AML-193 (cell line): ENCODE results near the gene POF1B.
"Not testable (repeated sequence)": the region's sequence is repeated elsewhere in the genome, so short reads cannot be mapped to it uniquely, and the experiment has no call there.

Experiments
- DNase-seq, 2 experiments: peaks; one replicate each; lab custom pipeline; 2025; lab: John Stamatoyannopoulos, UW

Gene POF1B, protein sequence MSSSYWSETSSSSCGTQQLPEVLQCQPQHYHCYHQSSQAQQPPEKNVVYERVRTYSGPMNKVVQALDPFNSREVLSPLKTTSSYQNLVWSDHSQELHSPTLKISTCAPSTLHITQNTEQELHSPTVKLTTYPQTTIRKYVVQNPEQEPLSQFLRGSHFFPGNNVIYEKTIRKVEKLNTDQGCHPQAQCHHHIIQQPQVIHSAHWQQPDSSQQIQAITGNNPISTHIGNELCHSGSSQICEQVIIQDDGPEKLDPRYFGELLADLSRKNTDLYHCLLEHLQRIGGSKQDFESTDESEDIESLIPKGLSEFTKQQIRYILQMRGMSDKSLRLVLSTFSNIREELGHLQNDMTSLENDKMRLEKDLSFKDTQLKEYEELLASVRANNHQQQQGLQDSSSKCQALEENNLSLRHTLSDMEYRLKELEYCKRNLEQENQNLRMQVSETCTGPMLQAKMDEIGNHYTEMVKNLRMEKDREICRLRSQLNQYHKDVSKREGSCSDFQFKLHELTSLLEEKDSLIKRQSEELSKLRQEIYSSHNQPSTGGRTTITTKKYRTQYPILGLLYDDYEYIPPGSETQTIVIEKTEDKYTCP

DNA sequence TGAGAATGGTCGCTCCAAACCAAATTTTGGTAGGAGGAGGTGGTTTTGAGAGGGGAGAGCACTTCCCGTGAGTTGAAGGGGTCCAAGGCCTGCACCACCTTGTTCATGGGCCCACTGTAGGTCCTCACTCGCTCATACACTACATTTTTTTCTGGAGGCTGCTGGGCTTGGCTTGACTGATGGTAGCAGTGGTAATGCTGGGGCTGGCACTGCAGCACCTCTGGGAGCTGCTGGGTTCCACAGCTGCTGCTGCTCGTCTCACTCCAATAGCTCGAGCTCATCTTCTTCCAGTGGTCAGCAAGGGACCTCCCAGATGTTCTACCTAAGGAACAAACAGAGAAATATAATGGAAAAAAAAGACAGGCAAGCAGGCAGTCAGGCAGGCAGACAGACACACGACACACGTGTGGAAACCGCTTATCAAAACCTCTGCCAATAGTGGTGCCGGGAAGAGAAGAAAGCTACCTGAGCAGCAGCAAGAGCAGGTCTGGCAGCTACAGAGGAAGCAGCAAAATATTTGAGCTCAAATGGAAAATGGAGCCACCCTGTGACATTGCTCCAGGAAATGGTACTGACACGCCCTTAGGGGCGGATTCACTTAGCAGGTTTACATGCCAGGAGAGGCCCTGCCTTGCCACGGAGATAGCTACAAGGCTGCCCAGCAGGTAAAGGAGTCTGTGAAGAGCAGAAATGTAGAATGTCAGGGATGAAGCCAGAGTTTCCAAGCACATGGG, at the start of gene POF1B:
Gene POF1B, minus strand, starts transcription at position 492 of the 734 bp plus-strand sequence. Its CDS starts 211 bp downstream, at position 281.
- DNase-seq = no peak

DNA sequence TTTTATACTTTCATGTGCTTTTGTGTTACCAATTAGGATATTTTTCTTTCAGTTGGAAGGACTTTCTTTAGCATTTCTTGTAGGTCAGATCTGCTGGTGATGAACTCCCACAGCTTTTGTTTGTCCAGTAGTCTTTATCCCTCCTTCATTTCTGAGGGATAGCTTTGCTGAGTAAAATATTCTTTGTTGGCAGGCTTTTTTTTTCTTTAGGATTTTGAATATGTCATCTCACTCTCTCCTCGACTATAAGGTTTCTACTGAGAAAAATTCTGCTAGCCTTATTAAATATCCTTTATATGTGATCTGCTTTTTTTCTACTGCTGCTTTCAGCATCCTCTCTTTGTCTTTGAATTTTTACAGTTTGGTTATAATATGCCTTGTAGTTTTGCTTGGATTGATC, 49.6 kb upstream of the POF1B start:
- no peak for DNase-seq

DNA sequence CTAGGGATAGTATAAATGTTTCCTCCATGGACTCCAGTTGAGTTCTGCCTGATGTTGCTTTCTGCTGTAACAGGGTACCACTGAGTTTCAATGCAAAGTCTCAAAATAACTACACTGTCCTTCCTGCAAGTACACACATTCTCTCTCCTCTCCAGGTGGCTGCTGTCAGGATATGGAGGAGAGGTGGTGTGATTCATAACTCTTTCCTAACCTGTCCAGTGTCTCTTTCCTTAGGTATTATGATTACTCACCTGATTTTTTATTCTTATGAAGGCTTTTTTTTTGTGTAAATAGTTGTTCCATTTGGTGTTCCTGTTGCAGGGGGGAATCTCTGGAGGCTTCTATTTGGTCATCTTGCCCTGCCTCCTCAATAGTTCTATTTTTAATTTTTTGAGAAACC, 39.8 kb upstream of the POF1B start:
- DNase-seq = no peak

DNA sequence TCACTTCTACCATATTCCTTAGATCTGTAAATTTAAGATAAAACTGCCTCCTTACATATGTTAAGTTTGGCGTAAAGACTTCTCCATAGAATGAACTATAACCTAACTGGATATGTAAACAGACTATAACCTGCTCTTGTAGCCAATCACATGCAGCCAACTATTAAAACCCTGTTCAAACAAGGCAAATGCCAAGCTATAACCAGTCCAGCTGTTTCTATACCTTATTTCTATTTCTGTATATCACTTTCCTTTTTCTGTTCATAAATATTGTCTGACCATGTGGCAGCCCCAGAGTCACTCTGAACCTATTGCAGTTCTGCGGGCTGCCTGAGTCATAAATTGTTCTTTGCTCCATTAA, 12.4 kb upstream of the POF1B start:
- no peak for DNase-seq

DNA sequence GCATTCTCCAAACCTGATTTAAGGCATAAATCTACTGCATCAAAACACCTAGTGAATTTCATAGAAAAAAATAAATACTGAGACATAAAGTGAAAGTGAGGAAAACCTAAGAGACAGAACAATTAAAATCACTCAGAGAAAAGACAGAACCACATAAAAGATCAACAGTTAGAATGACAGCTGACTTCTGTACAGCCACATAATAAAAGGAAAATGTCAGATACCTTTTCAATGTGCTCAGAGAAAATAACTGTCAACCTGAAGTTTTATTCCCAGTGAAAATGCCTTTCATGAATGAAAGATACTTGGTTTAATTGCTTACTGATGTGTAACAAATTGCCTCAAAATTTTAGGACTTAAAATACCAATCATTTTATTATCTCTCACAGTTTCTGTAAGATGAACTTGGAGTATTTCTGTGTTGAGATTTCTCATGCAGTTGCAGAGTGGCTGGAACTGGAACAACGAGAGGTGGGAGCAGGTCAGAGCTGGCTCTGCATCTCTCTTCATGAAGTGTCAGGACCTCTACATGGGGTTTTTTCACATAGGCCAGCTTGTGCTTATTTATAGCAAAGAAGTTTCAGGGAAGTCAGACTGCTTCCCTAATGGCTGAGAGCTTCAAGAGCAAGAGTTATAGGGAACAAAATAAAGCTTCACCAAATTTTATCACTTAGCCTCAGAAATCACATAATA, 11.9 kb upstream of the POF1B start:
- no peak for DNase-seq

DNA sequence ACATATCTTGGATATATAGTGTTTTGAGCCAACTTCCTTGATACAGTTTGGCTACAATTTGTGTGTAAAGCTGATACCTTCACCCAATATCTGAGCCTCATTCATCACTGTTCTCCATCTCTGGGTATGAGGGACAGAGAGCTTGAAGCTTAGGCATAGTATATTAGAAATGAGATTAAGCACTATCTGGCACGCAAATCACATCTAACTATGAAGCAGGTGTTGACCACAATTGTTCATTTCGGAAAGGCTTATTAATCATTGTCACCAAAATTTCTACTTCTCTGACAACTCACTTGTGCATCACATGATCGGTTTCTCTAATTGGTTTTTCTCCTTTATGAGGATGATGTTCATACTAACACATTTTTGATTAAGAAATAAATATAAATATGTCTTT, 2.1 kb upstream of the POF1B start:
- DNase-seq = no peak

DNA sequence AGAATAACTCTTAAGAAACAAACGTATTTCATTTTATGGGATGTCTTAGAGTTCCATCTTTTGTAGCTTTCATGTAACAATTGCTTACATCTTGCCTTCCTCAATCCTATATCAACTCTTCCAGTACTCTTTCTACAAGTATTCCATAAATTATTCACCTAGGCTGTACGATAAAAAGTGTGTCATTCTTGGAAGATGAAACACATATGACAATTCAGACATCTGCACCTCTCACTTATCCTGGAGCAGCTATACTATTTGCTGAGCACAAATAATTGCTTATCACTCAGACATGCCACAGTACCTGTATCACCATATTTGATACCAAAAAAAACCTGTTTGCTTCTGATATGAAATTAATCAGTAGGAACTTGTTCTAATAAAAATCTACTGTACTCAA, 1.0 kb downstream of the POF1B start:
- DNase-seq = no peak

DNA sequence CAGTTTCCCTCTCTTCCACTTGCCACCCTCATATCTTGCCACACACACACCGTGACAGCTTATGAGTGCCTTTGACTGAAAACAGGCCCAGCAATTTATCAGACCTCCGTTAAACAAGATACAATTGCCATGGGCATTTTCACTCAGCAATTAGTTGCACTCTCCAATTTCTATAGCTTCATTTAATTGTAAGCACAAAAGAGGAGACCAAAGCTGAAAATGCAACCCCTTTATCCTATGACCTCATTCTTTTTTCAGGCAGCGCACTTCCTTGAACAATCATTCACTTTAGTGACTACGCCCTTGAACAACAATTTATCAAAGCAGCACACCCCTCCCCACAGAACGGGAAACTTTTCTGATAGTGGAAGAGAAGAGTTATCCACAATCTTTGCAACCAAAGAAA, 4.1 kb downstream of the POF1B start:
- no peak for DNase-seq

DNA sequence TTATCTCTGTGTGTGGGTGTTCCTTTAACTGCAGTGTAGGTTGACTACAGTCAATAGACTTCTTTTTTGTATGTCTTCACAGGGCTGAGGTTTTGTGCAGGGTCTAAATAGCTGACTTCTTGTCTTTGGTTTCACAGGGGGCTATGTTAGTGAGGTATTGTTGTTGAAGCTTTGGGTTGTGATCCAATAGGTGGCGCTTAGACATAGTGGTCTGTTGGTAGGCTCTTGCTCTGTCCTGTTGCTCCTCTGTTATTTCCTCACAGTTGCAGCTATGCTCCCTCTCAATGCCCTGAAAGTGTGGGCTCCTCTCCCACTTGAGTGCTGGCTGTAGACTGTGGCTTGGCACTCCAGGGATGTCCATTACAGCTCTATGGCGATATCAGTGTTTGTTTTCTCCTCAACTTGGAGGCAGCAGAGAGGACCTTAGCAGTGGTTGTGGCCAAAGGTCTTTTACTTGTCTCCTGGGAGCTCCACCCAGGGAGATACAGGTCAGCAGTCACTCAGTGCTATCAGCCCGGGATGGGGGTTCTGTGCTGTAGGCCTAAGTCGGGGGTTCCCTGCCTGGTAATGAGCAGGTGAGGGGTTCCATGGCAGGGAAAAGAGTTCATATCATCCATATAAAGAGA, 14.0 kb downstream of the POF1B start:
- DNase-seq = no peak

DNA sequence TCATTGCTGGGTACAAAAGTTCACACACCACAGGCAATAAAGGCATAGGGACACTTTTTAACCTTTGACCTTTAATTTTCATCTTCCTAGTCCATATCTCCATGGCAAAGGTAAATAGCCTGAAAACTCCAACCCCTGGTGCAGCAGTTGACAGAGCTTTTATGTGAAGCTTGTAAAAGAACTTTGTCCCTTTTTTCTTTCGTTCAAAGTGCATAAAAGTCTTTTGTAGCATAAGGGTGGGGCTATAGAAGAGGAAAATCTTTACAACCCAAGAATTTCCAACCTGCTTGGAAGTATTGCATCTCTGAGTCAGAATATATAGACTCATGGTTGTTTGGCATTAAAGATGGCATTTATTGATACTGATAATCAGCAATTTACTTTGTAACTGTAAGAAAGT, 20.4 kb downstream of the POF1B start:
- no peak for DNase-seq

DNA sequence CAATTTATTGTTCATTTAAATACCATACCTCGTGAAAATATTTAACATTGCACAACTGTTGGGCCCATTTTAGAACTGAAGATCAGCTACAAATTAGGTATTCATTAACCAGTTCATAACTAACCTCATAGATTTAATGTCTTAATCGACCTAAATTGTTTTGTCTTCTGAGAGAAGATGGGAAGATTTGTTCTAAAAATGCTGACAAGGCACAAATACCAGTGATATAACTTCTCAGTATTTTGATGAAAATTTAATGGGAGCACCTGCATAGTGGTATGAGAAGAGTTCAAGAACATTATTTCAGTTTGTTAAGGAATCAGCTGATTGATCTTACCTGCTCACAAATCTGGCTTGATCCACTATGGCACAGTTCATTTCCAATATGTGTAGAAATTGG, 33.9 kb downstream of the POF1B start:
- no peak for DNase-seq

DNA sequence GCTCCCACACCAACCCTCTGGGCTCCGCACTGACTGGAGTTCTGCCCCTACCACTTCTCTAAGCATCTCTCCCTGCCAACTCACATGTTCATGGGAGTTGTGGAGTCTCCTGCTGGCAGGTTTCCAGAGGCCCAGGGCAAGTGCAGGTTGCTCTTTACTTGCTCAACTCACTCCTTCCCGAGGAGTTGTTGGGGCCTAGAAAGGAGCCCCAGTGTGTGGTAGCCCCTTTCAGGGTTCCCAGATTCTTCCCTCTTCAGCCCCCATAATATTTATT, 52.5 kb downstream of the POF1B start:
- DNase-seq = no peak

DNA sequence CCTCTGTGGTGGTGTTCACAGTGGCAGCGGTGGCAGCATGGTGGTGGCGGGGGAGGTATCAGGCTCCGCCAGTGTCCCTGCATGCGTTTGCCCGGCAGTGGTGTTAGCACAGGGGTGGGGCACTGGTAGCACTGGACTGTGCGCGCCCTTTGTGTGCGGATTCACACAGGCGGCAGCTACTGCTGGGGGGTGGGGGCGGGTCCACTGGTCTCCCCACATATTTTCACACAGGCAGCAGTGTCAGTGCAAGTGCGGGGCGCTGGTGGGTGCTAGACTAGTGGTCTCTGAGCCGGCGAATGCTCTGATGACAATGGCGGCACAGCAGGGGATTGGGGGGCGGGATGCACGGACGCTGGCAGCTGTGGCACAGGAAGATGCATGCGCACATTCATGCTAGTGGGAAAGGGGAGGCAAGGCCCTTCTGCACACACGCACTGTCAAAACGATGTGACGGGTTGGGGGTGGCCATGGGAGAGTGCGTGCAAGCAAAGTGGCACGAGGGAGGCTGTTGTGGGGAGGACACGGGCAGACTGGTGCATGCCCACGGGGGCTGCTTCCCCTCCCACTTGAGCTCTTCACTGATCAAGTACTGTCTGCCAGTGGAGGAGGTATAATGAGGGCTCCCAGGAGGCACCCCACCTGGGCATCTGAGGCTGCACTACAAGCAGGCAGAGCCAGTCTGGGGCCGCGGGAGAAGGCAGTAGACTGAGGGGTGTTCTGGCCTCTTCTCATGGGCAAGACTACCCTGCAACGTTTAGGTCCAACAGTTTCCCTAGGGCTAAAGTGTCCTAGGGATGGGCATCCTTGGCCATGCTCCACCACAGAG, 53.0 kb downstream of the POF1B start:
- no peak for DNase-seq

DNA sequence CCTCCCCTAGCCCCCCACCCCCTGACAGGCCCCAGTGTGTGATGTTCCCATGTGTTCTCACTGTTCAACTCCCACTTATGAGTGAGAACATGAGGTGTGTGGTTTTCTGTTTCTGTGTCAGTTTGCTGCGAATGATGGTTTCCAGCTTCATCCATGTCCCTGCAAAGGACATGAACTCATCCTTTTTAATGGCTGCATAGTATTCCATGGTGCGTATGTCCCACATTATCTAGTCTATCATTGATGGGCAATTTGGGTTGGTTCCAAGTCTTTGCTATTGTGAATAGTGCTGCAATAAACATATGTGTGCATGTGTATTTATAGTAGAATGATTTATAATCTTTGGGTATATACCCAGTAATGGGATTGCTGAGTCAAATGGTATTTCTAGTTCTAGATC, 68.1 kb downstream of the POF1B start:
- DNase-seq = not testable (repeated sequence)

DNA sequence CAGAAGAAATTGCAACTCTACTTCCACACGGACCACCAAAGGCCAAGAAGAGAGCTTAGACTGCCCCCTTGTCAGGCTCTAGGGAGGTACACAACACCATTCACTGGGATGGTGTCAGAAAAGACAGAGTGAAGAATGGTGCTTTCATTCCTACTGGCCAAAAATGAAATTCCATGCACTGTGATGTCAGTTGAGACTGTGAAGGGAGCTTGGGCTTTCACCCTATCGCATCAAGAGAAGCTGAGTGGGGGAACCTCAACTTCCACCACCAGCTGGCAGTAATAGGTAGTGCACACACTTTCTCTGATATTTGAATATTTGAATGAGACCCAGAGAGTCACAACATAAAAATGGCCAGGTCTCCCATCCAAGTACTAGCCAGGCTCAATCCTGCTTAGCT, 69.7 kb downstream of the POF1B start:
- no peak for DNase-seq

DNA sequence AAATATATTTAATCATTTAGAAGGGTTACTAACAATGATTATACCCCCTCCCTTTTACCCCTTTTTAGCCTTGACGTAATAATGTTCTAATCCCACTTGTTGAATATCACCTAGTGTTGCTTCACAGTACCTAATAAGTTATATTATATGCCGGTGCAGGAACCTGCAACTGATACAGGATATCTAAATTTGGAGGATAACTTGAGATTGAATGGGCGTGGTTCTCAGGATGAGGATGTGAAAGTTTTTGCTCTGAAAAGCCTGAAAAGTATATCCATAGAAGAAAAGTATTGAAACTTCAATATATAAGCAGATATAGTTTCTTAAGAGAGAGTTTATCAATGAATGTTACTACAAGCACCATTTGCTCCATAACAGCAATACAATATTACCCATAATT, 75.9 kb downstream of the POF1B start:
- no peak for DNase-seq

DNA sequence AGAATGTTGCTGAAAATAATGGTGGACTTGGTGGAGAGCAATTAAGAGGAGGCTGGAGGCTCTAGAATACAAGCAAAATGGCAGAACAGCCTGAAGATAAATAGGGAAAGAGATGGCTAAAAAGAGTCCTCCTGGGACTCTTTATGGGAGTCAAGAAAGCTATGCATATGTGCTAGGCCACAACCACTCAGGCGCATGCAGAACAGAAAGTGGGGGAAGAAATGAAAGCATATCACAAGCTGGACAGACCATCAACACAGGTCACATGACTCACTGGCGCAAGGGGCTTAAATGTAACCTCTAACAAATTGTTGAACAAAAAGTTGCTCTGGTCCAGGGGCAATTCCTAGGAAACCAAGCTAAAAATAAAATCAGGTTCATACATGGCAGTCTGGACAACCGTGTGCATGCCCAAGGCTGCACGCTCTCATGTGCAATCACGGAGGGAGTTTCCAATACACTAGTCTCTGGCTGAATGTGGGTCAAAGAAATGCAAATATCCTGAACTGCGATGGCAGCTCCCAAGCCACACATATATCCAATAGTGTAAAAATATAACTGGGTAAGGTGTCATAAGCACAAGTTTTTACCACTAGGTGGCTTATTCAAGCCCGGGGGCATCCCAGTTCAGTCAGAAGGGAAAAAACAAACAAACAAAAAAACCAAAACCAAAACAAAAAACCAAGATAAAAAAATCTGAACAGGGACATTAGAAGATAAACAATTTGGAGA, 90.3 kb downstream of the POF1B start:
- no peak for DNase-seq

DNA sequence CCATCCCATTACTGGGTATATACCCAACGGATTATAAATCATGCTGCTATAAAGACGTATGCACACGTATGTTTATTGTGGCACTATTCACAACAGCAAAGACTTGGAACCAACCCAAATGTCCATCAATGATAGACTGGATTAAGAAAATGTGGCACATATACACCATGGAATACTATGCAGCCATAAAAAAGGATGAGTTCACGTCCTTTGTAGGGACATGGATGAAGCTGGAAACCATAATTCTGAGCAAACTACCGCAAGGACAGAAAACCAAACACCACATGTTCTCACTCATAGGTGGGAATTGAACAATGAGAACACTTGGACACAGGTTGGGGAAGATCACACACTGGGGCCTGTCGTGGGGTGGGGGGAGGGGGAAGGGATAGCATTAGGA, 94.2 kb downstream of the POF1B start:
- not testable (repeated sequence) for DNase-seq

DNA sequence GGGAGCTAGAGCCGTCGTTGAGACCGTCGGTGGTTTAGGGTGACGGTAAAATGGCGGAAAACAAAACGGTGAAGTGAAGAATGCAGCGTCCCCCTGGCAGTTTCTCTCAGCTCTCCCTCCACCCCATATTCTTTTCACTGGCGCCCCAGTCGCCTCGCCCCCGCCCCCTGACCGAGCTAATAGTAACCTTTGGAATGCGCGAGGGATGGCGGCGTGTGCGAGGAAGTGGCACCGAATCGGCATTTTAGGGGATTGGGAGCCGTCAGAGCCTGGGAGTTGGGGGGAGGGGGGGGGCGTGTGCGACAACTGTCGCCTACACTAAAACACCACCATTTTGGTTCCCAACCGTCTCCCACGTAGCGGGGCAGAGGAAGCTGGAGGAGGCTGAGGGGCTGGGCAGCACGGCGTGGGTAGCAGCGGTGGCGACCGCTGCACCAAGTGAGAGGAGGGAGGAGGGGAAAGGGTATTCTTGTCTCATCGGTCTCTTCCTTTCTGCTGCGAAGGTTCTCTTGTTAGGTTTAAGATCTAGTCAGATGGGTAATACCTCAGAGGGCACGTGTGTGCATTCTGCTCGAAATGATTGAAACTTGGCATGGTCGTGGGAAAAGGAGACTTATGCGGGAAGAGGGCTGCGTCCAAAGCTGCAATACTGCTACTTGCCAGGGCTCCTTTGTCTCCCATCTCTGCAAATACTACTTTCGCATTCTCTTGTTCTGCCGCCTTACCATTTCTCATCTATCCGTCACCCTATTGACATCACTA, 134.8 kb downstream of the POF1B start:
- DNase-seq = no peak
